GM12801 (cell line): ENCODE results near the gene KLRD1.

Experiments
- TF ChIP-seq, protein P1 (sequence below): IDR thresholded peaks from one replicate; pipeline ENCODE4 v1.5.1; 2011; ENCODE audit warnings: control low read depth; ENCODE audit not compliant: insufficient read length; ENCODE audit errors: extremely low read depth

KLRD1 gene

DNA sequence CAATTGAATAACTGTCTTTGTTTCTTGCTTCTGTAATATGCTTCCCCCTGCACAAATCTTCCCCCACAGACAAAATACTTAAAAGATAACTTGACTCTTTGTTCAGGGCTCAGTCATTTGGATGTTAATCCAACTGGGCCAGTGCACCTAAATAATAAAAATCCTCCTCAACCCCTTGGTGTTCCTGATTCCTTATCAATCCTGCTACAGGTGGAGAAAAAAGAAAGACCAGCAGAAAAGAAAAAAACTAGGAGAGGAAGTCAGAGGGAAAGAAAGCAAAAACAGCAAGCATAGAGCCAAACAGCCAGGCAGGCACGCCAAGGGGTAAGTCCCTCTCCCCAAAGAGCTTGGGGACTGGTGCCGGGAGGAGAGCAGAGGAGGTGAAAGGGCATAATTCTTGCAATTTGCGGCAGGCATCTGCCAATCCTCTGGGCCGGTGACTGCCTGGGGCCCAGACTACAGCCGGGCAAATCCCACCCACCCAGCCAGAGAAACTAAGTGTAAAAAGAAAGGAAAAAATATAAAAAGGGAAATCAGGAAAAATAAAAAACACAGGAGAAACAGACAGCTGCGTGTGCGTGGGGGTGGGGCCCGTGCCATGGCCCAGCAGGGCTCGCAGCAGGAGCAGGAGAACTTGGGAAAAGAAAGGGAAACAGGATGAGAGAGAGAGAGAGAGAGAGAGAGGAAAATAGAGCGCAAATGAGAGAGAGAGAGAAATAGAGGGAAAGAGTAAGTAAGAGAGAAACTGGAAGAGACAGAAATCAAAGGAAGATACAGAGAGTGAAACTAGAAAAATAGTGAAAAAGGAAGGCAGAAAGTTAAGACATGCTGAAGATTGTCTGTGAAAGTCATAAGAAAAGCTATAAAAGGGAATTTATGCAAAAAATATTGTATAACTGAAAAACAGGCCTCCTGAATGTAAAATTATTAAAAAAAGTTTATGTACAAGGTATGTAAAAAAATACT lies 60.8 kb downstream of the KLRD1 start:
- TF ChIP-seq, protein P1, sequence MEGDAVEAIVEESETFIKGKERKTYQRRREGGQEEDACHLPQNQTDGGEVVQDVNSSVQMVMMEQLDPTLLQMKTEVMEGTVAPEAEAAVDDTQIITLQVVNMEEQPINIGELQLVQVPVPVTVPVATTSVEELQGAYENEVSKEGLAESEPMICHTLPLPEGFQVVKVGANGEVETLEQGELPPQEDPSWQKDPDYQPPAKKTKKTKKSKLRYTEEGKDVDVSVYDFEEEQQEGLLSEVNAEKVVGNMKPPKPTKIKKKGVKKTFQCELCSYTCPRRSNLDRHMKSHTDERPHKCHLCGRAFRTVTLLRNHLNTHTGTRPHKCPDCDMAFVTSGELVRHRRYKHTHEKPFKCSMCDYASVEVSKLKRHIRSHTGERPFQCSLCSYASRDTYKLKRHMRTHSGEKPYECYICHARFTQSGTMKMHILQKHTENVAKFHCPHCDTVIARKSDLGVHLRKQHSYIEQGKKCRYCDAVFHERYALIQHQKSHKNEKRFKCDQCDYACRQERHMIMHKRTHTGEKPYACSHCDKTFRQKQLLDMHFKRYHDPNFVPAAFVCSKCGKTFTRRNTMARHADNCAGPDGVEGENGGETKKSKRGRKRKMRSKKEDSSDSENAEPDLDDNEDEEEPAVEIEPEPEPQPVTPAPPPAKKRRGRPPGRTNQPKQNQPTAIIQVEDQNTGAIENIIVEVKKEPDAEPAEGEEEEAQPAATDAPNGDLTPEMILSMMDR = no peak

GRCh38 chr12:10369557-10370415 lies 62.1 kb downstream of the KLRD1 start:
- TF ChIP-seq, protein P1 = no peak

DNA sequence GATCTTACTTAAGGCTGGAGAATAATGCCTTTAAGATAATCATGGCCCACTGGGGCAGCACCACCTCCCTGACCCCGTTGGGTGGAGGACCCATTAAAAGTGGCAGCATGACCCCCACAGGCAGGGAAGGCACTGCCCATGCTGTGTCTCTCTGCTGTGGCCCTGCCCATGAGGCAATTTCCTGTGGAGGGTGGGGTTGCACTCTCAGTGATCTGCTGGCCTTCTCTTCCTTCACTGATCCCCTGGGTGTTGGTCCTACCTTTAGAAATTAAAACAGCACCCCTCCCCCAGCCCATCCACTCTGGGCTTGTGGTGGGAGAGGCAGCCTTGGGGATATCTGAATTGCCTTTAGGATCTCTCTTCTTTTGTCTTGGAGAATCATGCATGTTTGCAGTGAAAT lies 64.9 kb downstream of the KLRD1 start:
- TF ChIP-seq, protein P1 = no peak

DNA sequence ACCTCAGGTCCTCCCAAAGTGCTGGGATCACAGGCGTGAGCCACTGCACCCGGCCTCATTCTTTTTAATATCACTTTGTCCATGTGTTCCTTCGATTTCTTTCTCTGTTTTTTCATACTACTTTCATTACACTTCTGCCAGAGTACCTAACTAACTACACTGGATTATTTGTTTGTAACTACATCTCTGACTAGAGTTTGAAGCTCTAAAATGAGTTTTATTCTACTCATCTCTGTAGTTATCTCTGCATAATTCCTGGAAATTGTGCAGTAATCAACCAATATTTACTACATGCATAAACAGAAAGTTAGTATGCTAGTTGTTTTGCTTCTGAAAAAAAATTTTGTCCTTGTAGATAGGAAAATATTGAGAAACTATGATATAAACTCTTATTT lies 67.0 kb downstream of the KLRD1 start:
- TF ChIP-seq, protein P1 = no peak
